Measurements from ENCODE around the gene TMEM51.

- TF ChIP-seq POLR2AphosphoS5 (IDR thresholded peaks at IDR 0.05) (no peak), CTCF (IDR thresholded peaks at IDR 0.05) (no peak)
These were observed 42.5 kb downstream of the TMEM51 start for GRCh38 chr1:15196069-15196468.

Measured in breast epithelium (tissue), 3 donors.